PC-3 (cell line): Measurements from ENCODE around the gene SLC16A11. TPM values are rescaled to one million over a fixed set of nuclear protein-coding genes. Genes with fewer than 3 reads are reported as not detected.
A peak's percentile ranks its signal among the peaks of the same experiment; 100 is the strongest.

Experiments
- ATAC-seq: fragments of 200-7000 bp; cut with Tn5 transposase; 2 replicates; pipeline ENCODE4 v1.9.1; 2020; ENCODE audit warnings: mild to moderate bottlenecking, moderate library complexity
- BruUV-seq: library from RNA; stranded (reverse); fragments of 400-500 nt; replicated peaks from 2 replicates; lab custom pipeline; 2021; lab: Mats Ljungman, UMichigan
- CTCF ChIA-PET: fragments of 300-600 bp; sonication (Branson Sonifier 250); formaldehyde crosslinking; loops from one replicate; lab custom pipeline; 2022; ENCODE audit warnings: antibody characterized with exemption; lab: Charles Lee
- POLR2A ChIA-PET: fragments of 300-600 bp; sonication (Branson Sonifier 250); formaldehyde crosslinking; loops from one replicate; lab custom pipeline; 2022; ENCODE audit warnings: antibody characterized with exemption; ENCODE audit not compliant: unreplicated experiment; lab: Charles Lee
- DNase-seq: peaks from one replicate; pipeline ENCODE4 v3.0.0-alpha.2; 2015
- H2AFZ ChIP-seq: fragments of 300-600 bp; sonication (generic); 2 replicates; pipeline ENCODE4 v1.6.0; 2016; ENCODE audit warnings: antibody characterized with exemption, low read length
- H3F3A ChIP-seq: fragments of 300-600 bp; sonication (generic); one replicate; pipeline ENCODE4 v1.6.0; 2017; ENCODE audit warnings: antibody characterized with exemption, low read length, control low read depth, mild to moderate bottlenecking; ENCODE audit not compliant: unreplicated experiment
- H3K27ac ChIP-seq: fragments of 300-600 bp; sonication (generic); 2 replicates; pipeline ENCODE4 v1.5.1; 2016; ENCODE audit warnings: mild to moderate bottlenecking, low read length
- H3K27me3 ChIP-seq: fragments of 300-600 bp; sonication (generic); 2 replicates; pipeline ENCODE4 v1.6.1; 2016; ENCODE audit warnings: low read length, mixed read lengths
- H3K36me3 ChIP-seq: fragments of 300-600 bp; sonication (generic); 2 replicates; pipeline ENCODE4 v1.6.1; 2016; ENCODE audit warnings: low read depth, mixed run types, low read length, mixed read lengths
- H3K4me1 ChIP-seq: fragments of 300-600 bp; sonication (generic); 2 replicates; pipeline ENCODE4 v1.5.1; 2016; ENCODE audit warnings: low read length; ENCODE audit not compliant: insufficient read depth
- H3K4me2 ChIP-seq: fragments of 300-600 bp; sonication (generic); 2 replicates; pipeline ENCODE4 v1.6.0; 2016; ENCODE audit warnings: low read length
- H3K4me3 ChIP-seq: fragments of 300-600 bp; sonication (generic); 2 replicates; pipeline ENCODE4 v1.5.1; 2016; ENCODE audit warnings: mild to moderate bottlenecking, low read length, mixed read lengths
- H3K79me2 ChIP-seq: fragments of 300-600 bp; sonication (generic); 2 replicates; pipeline ENCODE4 v1.6.1; 2017; ENCODE audit warnings: low read length, mixed read lengths
- H3K9ac ChIP-seq: fragments of 300-600 bp; sonication (generic); 2 replicates; pipeline ENCODE4 v1.6.0; 2016; ENCODE audit warnings: mild to moderate bottlenecking, low read length
- H3K9me2 ChIP-seq: fragments of 300-600 bp; sonication (generic); replicated peaks from 2 replicates; pipeline ENCODE4 v1.6.1; 2016; ENCODE audit warnings: mixed run types, low read length, mixed read lengths
- H3K9me3 ChIP-seq: fragments of 300-600 bp; sonication (generic); 2 replicates; pipeline ENCODE4 v1.6.1; 2016; ENCODE audit warnings: low read length, mixed read lengths
- H4K20me1 ChIP-seq: fragments of 300-600 bp; sonication (generic); 2 replicates; pipeline ENCODE4 v1.6.1; 2016; ENCODE audit warnings: low read length, mixed read lengths
- EZH2 ChIP-seq: fragments of 300-600 bp; sonication (generic); IDR thresholded peaks from one replicate; pipeline ENCODE4 v1.6.1; 2017; ENCODE audit warnings: antibody characterized with exemption, mild to moderate bottlenecking, low read length; ENCODE audit not compliant: unreplicated experiment
- EZH2phosphoT487 ChIP-seq: fragments of 300-600 bp; sonication (generic); IDR thresholded peaks from 2 replicates; pipeline ENCODE4 v1.6.1; 2018; ENCODE audit warnings: mild to moderate bottlenecking, antibody characterized with exemption, low read length, borderline replicate concordance
- intact Hi-C: fragments of 100-400 bp; cut with micrococcal nuclease; formaldehyde crosslinking; loops from 2 replicates; pipeline ENCODE4 v1.9.0; 2023
- total RNA-seq: library from RNA; depleted of rRNA; stranded (reverse); fragments of >200 nt; gene quantifications from 2 replicates; pipeline ENCODE4 v1.2.3, GENCODE V29; 2014
- TF ChIP-seq, protein P1 (sequence below): fragments of 300-600 bp; sonication (generic); conservative IDR thresholded peaks from 2 replicates; pipeline ENCODE4 v1.5.1; 2017; ENCODE audit warnings: antibody characterized with exemption, low read depth, mild to moderate bottlenecking, low read length

The SLC16A11 gene
- total RNA-seq, 1 experiment from 2014 or later: not detected

DNA sequence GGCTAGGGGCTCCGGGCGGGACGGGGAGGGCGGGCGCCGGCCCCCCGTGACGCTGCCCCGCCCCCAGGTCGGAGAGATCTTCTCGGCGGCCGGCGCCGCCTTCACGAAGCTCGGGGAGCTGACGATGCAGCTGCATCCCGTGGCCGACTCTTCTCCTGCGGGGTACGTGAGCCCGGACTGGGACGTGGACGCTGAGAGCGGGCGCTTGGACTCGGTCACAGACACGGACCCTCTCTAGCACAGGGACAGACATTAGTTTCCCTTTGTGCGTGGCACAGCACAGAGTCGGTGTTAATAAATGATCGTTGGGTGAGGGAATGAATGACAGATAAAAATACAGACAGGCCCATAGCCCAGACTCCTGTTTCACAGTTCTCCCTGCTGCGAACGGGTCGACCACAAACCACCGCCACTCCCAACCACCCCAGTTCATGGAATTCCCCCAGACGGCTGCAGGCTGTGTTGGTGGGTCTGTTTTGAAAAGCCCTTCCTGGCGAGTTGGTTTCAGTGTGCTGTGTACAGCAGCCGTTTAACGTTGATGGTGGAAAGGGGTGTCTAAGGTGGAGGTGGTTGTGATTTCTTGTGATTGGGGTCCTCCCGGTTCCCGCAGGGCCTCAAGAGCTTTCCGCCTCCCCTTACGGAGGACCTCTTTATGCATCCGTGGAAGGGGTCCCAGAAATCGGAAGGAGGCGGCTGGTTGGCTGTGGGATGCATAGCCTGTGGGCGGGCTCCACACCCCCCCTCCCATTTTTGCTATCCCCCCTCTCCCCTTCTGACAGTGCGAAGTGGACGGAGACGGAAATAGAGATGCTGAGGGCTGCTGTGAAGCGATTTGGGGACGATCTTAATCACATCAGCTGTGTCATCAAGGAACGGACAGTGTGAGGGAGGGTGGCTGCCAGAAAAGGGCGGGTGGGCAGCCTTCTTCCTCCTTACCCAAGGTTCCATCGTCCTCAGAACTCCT is 28.6 kb downstream of the SLC16A11 start:
- Histone ChIP-seq H3K27ac (peak overlapping the region; percentile 93), H3K36me3 (no peaks in the 10 kb centered on the region), H3K9ac (peak overlapping the region; percentile 98), H3K79me2 (peaks cover 39% of the 10 kb centered on the region), H3K4me1 (peaks cover 33% of the 10 kb centered on the region), H3K4me3 (peak overlapping the region; percentile 93), H3K4me2 (peak overlapping the region; percentile 95), H3F3A (no peaks in the 10 kb centered on the region), H2AFZ (peak overlapping the region; percentile 83), H3K9me3 (no peaks in the 10 kb centered on the region), H3K27me3 (no peaks in the 10 kb centered on the region), H3K9me2 (no peaks in the 10 kb centered on the region), H4K20me1 (no peaks in the 10 kb centered on the region)
- CTCF ChIA-PET: interaction anchor here (0.6 to 0.8 kb wide), 2 partner anchors 58 to 172 kb away, joined by 3 to 11 read pairs; no protein-coding TSS in a partner anchor
- DNase-seq (no peak), ATAC-seq (peak; percentile 52)
- POLR2A ChIA-PET: no interaction called here
- intact Hi-C loops: no loop called here
- no TSS peak for BruUV-seq
- TF ChIP-seq, protein P1, sequence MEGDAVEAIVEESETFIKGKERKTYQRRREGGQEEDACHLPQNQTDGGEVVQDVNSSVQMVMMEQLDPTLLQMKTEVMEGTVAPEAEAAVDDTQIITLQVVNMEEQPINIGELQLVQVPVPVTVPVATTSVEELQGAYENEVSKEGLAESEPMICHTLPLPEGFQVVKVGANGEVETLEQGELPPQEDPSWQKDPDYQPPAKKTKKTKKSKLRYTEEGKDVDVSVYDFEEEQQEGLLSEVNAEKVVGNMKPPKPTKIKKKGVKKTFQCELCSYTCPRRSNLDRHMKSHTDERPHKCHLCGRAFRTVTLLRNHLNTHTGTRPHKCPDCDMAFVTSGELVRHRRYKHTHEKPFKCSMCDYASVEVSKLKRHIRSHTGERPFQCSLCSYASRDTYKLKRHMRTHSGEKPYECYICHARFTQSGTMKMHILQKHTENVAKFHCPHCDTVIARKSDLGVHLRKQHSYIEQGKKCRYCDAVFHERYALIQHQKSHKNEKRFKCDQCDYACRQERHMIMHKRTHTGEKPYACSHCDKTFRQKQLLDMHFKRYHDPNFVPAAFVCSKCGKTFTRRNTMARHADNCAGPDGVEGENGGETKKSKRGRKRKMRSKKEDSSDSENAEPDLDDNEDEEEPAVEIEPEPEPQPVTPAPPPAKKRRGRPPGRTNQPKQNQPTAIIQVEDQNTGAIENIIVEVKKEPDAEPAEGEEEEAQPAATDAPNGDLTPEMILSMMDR: no peak
- TF ChIP-seq EZH2: no peak
- no peak for TF ChIP-seq EZH2phosphoT487

DNA sequence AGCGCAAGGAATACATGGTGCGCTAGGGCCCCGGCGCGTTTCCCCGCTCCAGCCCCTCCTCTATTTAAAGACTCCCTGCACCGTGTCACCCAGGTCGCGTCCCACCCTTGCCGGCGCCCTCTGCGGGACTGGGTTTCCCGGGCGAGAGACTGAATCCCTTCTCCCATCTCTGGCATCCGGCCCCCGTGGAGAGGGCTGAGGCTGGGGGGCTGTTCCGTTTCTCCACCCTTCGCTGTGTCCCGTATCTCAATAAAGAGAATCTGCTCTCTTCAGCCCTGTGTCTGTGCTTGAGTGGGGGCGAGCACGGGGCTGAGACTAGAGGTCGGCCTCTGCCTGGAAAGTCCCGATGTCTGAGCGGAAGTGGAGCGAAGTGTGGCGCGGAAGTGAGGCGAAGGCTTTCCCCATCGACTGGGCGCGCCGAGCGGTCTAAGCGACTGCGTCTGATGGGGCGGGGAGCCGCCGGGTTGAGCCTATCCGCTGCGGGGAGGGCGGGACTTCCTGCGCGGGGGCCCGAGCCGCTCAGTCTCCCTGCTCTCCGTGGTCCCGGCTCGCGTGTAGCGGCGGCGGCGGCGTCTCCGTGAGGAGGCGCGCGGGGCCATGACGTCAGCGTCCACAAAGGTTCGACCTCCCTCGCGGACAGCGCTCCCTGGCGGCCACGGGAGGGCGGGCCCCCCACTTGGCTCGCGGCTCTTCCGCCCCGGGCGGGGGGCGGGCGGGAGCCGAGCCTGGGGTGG is 29.5 kb downstream of the SLC16A11 start:
- Histone ChIP-seq H3K9ac (peak overlapping the region; percentile 98), H3K4me3 (peak overlapping the region; percentile 93), H4K20me1 (no peaks in the 10 kb centered on the region), H3F3A (no peaks in the 10 kb centered on the region), H3K4me2 (peak overlapping the region; percentile 95), H3K79me2 (peaks cover 48% of the 10 kb centered on the region), H2AFZ (peak overlapping the region; percentile 46), H3K9me3 (no peaks in the 10 kb centered on the region), H3K27ac (peak overlapping the region; percentile 93), H3K4me1 (peaks cover 30% of the 10 kb centered on the region), H3K27me3 (no peaks in the 10 kb centered on the region), H3K36me3 (no peaks in the 10 kb centered on the region), H3K9me2 (no peaks in the 10 kb centered on the region)
- BruUV-seq: no TSS peak
- ChIA-PET CTCF (interaction anchor here (0.6 to 0.8 kb wide), 2 partner anchors 57 to 171 kb away, joined by 3 to 11 read pairs; no protein-coding TSS in a partner anchor), POLR2A (no interaction called here)
- TF ChIP-seq EZH2 (no peak), EZH2phosphoT487 (no peak)
- TF ChIP-seq, protein P1: peak; percentile 39; the same call in 1 of the 2 replicates
- intact Hi-C loops: no loop called here
- peak; percentile 93 for DNase-seq
- ATAC-seq: peak; percentile 93
